Stimulated activated memory B cell treated with anti-CD40 and anti-IgM and Interleukin-4, amounts not matched to agents 10 μg/mL and 1 μg/mL and 100 μg/mL, for 72 hours (primary cell): ENCODE results near the gene DNAAF3.
"Not testable (repeated sequence)": the region's sequence is repeated elsewhere in the genome, so short reads cannot be mapped to it uniquely, and the experiment has no call there.

Source experiments
- ATAC-seq: fragments of 150-1000 bp; cut with Tn5 transposase; 2 replicates; pipeline ENCODE4 v1.10.0; 2021
- H3K27ac Mint-ChIP-seq: one replicate; pipeline ENCODE4 v1.8.0; 2022; ENCODE audit warnings: mild to moderate bottlenecking, mixed read lengths
- H3K27me3 Mint-ChIP-seq: one replicate; pipeline ENCODE4 v1.8.0; 2022; ENCODE audit warnings: mixed read lengths
- H3K36me3 Mint-ChIP-seq: one replicate; pipeline ENCODE4 v1.8.0; 2022; ENCODE audit warnings: mixed read lengths
- H3K4me1 Mint-ChIP-seq: one replicate; pipeline ENCODE4 v1.8.0; 2022; ENCODE audit warnings: mixed read lengths
- H3K4me3 Mint-ChIP-seq: one replicate; pipeline ENCODE4 v1.8.0; 2022; ENCODE audit warnings: mild to moderate bottlenecking, moderate library complexity, mixed read lengths
- H3K9me3 Mint-ChIP-seq: one replicate; pipeline ENCODE4 v1.8.0; 2022; ENCODE audit warnings: mixed read lengths

The DNAAF3 gene

DNA sequence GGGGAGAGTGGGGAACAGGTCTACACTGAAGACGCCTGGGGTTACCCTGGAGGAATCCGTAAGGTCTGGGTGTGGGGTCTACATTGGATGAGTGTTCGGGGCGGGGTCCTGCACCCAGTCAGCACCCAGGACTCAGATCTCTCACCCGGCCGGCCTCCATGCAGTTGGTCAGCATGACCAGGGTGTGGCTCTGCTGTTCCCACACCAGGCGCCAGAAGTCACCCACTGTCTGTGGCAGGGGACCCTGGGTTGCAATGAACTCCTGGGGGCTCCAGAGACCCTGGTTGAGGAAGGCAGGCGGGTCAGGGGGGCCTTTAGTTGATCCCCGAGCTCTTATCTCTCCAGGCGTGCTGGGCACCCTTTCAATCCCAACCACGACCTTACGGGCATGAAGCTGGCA lies 19.7 kb upstream of the DNAAF3 start:
- peaks cover 53% of the 10 kb centered on the region for H3K27me3 Mint-ChIP-seq

DNA sequence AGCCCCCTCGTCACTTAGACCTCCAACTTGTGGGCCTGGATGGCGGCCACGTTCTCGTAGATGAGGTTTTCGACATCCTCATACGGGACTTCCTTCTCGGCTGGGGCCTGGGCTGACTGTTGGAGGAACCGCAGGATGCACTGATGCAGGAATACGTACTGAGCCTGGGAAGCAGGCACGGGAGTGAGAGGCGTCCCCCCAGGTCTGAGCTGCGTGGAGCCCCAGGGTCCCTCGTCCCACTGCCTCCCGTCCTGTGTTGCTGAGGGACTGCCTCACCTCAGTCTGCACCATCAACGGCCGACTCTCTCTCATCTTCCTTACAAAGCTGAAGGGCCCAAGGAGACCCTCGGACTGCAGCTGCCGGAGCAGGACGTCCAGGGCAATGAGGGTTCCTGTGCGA lies 15.3 kb upstream of the DNAAF3 start:
- Mint-ChIP-seq H3K27me3 (peaks cover 93% of the 10 kb centered on the region), H3K36me3 (no peaks in the 10 kb centered on the region)

More for the DNA sequence above, 19.7 kb upstream of the DNAAF3 start:
- Mint-ChIP-seq H3K27ac (no peak overlapping the region), H3K9me3 (no peaks in the 10 kb centered on the region), H3K4me3 (no peak overlapping the region), H3K4me1 (peaks cover 7% of the 10 kb centered on the region), H3K36me3 (no peaks in the 10 kb centered on the region)
- no peak for ATAC-seq

GRCh38 chr19:55179606-55180484 lies 13.4 kb upstream of the DNAAF3 start, which contains the start of gene SYT5:
SYT5 (minus strand) TSS chr19:55180289; CDS start chr19:55179041, 1,248 bp downstream.
- Mint-ChIP-seq H3K4me1 (peaks cover 25% of the 10 kb centered on the region), H3K4me3 (peak within 1 kb of the TSS; percentile 83), H3K36me3 (no peaks in the 10 kb centered on the region), H3K9me3 (peaks cover 3% of the 10 kb centered on the region), H3K27ac (peak within 1 kb of the TSS; percentile 49), H3K27me3 (peaks cover 90% of the 10 kb centered on the region)
- ATAC-seq: peak; percentile 63

More for the DNA sequence above, 15.3 kb upstream of the DNAAF3 start:
- no peak overlapping the region for H3K4me3 Mint-ChIP-seq
- ATAC-seq: no peak
- no peak overlapping the region for H3K27ac Mint-ChIP-seq
- no peaks in the 10 kb centered on the region for H3K9me3 Mint-ChIP-seq
- H3K4me1 Mint-ChIP-seq: peaks cover 25% of the 10 kb centered on the region

- ATAC-seq: peak; percentile 91
- Mint-ChIP-seq H3K9me3 (peaks cover 3% of the 10 kb centered on the region), H3K36me3 (no peaks in the 10 kb centered on the region), H3K27me3 (peaks cover 91% of the 10 kb centered on the region), H3K4me3 (peak overlapping the region; percentile 83), H3K4me1 (peaks cover 31% of the 10 kb centered on the region), H3K27ac (peak overlapping the region; percentile 49)
Measured at GRCh38 chr19:55178781-55179599, 12.6 kb upstream of the DNAAF3 start.

DNA sequence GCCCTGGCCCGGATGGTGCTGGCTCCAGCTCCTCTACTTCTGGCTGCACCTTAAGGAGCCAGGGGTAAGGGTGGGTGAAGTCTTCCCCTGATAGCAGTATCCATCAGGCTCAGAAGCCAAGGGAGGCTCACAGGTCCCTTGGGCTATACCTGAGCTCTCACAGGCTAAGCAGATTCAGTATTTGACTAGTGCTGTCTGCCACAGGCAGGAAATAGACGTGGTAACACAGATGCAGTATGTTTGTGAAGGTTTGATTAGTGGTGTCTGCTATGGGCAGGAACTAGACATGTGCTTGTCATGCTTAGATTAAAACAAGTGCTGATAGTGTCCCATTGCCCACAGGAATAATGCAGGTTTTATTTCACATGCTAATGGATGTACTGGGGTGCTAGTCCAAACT lies 9.7 kb upstream of the DNAAF3 start:
- Mint-ChIP-seq H3K27ac (no peak overlapping the region), H3K36me3 (peaks cover 13% of the 10 kb centered on the region), H3K9me3 (peaks cover 3% of the 10 kb centered on the region), H3K27me3 (peaks cover 97% of the 10 kb centered on the region), H3K4me3 (no peak overlapping the region), H3K4me1 (peaks cover 52% of the 10 kb centered on the region)
- ATAC-seq: no peak

GRCh38 chr19:55175117-55175867 lies 8.9 kb upstream of the DNAAF3 start:
- Mint-ChIP-seq H3K4me3 (no peak overlapping the region), H3K27ac (no peak overlapping the region), H3K4me1 (peaks cover 46% of the 10 kb centered on the region)

GRCh38 chr19:55174425-55175116 lies 8.2 kb upstream of the DNAAF3 start:
- Mint-ChIP-seq H3K4me3 (no peak overlapping the region), H3K4me1 (peaks cover 39% of the 10 kb centered on the region), H3K9me3 (peaks cover 3% of the 10 kb centered on the region), H3K36me3 (peaks cover 13% of the 10 kb centered on the region), H3K27ac (no peak overlapping the region), H3K27me3 (peaks cover 97% of the 10 kb centered on the region)
- no peak for ATAC-seq

More at GRCh38 chr19:55175117-55175867, 8.9 kb upstream of the DNAAF3 start:
- Mint-ChIP-seq H3K9me3 (peaks cover 3% of the 10 kb centered on the region), H3K36me3 (peaks cover 13% of the 10 kb centered on the region), H3K27me3 (peaks cover 97% of the 10 kb centered on the region)
- ATAC-seq: no peak

DNA sequence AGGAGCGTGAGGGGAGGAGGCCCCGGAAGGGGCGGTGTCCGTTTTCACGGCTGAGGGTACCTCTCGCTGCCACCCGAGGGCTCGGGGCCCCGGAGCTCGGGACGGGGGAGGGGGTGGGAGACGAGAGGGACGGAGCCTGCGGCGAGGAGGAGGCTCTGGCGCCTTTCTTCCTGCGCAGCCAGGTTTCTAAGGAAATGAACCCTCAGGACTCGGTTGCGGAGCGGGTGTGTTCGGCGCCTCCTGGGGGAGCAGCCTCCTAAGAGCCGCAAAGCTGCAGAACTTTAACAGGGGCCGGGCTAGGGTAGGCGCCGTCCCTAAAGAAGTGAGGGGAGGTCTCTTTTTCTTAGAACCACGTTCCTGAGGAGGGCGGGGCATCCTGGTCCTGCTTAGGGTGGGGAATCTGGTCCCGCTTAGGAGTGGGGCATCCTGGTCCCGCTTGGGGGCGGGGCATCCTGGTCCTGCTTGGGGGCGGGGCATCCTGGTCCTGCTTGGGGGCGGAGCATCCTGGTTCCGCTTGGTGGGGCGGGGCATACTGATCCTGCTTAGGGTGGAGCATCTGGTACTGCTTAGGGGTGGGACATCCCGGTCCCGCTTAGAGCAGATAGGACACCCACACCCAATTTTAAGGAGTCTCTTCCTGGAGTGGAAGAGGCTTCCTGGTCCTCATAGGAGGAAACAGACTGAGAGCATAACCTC lies 7.4 kb upstream of the DNAAF3 start:
- Mint-ChIP-seq H3K4me1 (peaks cover 32% of the 10 kb centered on the region), H3K27ac (no peak overlapping the region), H3K4me3 (peak overlapping the region; percentile 64), H3K27me3 (peaks cover 97% of the 10 kb centered on the region), H3K9me3 (peaks cover 3% of the 10 kb centered on the region), H3K36me3 (peaks cover 13% of the 10 kb centered on the region)
- peak; percentile 44 for ATAC-seq

DNA sequence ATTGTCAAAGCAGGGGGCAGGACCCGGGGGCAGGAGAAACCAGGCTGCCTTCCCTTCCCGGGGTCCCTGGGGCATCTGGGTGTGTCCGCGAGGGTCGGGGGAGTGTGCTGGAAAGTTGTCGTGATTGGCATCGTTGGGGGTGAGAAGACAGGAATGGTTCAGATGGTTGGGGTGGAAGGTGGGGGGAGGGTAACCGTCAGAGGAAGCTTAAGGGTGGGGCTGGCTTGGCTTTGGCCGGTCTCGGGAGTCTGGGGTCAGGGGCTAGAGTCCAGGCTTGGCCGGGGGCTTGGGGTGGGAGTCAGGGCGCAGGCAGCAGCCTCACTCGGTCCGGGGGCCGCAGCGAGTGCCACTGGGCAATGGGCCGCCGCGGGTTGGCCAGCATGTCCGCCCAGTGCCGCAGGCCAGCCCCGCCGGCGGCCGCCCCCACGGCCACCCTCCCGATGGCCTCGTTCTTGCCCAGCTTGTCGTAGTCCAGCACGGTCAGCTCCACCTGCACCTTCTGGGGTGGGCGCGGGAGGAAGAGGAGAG lies 6.8 kb upstream of the DNAAF3 start:
- Mint-ChIP-seq H3K9me3 (peaks cover 3% of the 10 kb centered on the region), H3K4me3 (peak overlapping the region; percentile 71), H3K4me1 (peaks cover 26% of the 10 kb centered on the region), H3K36me3 (peaks cover 13% of the 10 kb centered on the region), H3K27ac (no peak overlapping the region), H3K27me3 (peaks cover 94% of the 10 kb centered on the region)
- ATAC-seq: no peak

DNA sequence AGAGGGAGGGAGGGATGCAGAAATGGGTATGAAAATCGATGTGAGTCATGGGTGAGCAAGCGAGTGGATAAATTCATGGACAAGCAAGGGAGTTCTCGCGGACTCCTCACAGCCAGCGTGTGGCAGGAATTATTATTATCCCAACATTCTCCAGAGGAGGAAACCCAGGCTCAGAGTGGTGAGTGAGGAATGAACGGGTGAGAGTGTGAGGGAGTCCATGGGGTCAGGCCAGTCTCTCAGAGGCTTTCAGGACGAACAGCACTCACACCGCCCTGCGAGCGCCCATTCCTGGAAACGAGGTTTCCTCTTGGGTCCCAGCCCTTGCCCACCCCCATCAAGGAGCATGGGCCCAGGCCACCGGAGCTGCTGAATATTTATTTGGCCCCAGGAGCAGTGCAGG lies 6.3 kb upstream of the DNAAF3 start:
- peaks cover 13% of the 10 kb centered on the region for H3K36me3 Mint-ChIP-seq
- ATAC-seq: no peak
- H3K4me3 Mint-ChIP-seq: peak overlapping the region; percentile 71

GRCh38 chr19:55172318-55172717 lies 5.9 kb upstream of the DNAAF3 start:
- H3K36me3 Mint-ChIP-seq: peaks cover 13% of the 10 kb centered on the region
- H3K27me3 Mint-ChIP-seq: peaks cover 94% of the 10 kb centered on the region
- H3K27ac Mint-ChIP-seq, ATAC-seq, H3K9me3 Mint-ChIP-seq: not testable (repeated sequence)
- peak overlapping the region; percentile 71 for H3K4me3 Mint-ChIP-seq
- peaks cover 26% of the 10 kb centered on the region for H3K4me1 Mint-ChIP-seq

More for the DNA sequence above, 6.3 kb upstream of the DNAAF3 start:
- H3K9me3 Mint-ChIP-seq: peaks cover 3% of the 10 kb centered on the region
- H3K27ac Mint-ChIP-seq: no peak overlapping the region
- H3K27me3 Mint-ChIP-seq: peaks cover 94% of the 10 kb centered on the region
- H3K4me1 Mint-ChIP-seq: peaks cover 26% of the 10 kb centered on the region

DNA sequence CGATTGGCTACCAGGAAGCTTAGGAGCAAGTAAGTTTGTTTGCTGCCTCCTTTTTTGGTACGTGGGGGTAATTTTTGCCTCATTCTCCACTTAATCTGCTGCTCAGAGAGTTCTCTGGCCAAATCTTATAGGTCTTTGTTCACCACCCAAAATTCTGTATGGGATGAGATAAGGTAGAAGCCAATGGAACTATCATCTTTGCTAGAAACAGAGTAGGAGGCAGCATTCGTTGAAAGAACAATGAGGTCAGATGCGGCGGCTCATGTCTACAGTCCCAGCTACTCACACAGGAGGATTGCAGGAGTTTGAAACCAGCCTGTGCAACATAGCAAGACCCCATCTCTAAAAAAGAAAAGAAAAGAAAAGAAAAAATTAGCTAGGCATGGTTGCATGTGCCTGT lies 5.0 kb upstream of the DNAAF3 start:
- peaks cover 13% of the 10 kb centered on the region for H3K36me3 Mint-ChIP-seq
- no peak for ATAC-seq
- peaks cover 10% of the 10 kb centered on the region for H3K9me3 Mint-ChIP-seq
- peaks cover 34% of the 10 kb centered on the region for H3K4me1 Mint-ChIP-seq
- peaks cover 94% of the 10 kb centered on the region for H3K27me3 Mint-ChIP-seq
- no peak overlapping the region for H3K27ac Mint-ChIP-seq
- no peak overlapping the region for H3K4me3 Mint-ChIP-seq

DNA sequence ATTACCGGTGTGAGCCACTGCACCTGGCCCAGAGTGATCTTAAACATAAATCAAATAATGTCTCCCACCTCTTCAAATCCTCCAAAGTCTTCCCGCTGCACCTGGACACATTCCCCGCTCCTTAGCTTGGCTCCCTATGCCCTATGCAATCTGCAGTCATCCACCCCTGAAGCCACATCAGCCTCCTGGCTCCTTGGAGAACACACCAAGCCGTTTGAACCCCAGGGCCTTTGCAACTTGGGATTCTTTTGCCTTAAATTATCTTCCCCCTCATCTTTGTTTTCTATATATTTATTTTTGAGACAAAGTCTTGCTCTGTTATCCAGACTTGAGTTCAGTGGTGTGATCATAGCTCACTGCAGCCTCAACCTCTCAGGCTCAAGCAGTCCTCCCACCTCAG lies 2.7 kb upstream of the DNAAF3 start:
- H3K27ac Mint-ChIP-seq: no peak overlapping the region
- peaks cover 8% of the 10 kb centered on the region for H3K9me3 Mint-ChIP-seq
- peaks cover 13% of the 10 kb centered on the region for H3K36me3 Mint-ChIP-seq
- H3K4me1 Mint-ChIP-seq: peaks cover 33% of the 10 kb centered on the region
- no peak overlapping the region for H3K4me3 Mint-ChIP-seq
- peaks cover 90% of the 10 kb centered on the region for H3K27me3 Mint-ChIP-seq
- no peak for ATAC-seq
